SK-N-SH treated with all-trans-retinoic acid at 6 μM for 48 hours (cell line): Measurements from ENCODE around the gene BMP8A.
"Not testable (repeated sequence)": the region's sequence is repeated elsewhere in the genome, so short reads cannot be mapped to it uniquely, and the experiment has no call there.

Source experiments
- ARNTL ChIP-seq: fragments of 450-650 bp; formaldehyde crosslinking; IDR thresholded peaks from 2 replicates; pipeline ENCODE4 v1.5.0; 2020; ENCODE audit warnings: low read depth, mild to moderate bottlenecking, moderate library complexity, borderline replicate concordance
- BACH2 ChIP-seq: fragments of 250-450 bp; sonication (Bioruptor Pico); IDR thresholded peaks from 2 replicates; pipeline ENCODE4 v1.9.0; 2021; ENCODE audit warnings: mild to moderate bottlenecking, borderline replicate concordance
- CSDC2 ChIP-seq: fragments of 250-450 bp; sonication (Bioruptor Pico); IDR thresholded peaks from 2 replicates; pipeline ENCODE4 v1.5.0; 2020; ENCODE audit warnings: mild to moderate bottlenecking, moderate library complexity
- CSRNP3 ChIP-seq: fragments of 250-450 bp; sonication (Bioruptor Pico); IDR thresholded peaks from 2 replicates; pipeline ENCODE4 v1.5.1; 2021; ENCODE audit warnings: mild to moderate bottlenecking, moderate library complexity
- ESRRG ChIP-seq: fragments of 250-450 bp; sonication (Bioruptor Pico); IDR thresholded peaks from 2 replicates; pipeline ENCODE4 v1.6.1; 2021; ENCODE audit warnings: mild to moderate bottlenecking
- OSR1 ChIP-seq: fragments of 250-450 bp; sonication (Bioruptor Pico); IDR thresholded peaks from 2 replicates; pipeline ENCODE4 v1.8.0; 2022; ENCODE audit warnings: moderate library complexity, mild to moderate bottlenecking, inconsistent platforms
- PATZ1 ChIP-seq: fragments of 250-450 bp; sonication (Bioruptor Pico); IDR thresholded peaks from 2 replicates; pipeline ENCODE4 v1.8.0; 2020; ENCODE audit warnings: mild to moderate bottlenecking, moderate library complexity, borderline replicate concordance
- SNAI2 ChIP-seq: fragments of 250-450 bp; sonication (Bioruptor Pico); IDR thresholded peaks from 2 replicates; pipeline ENCODE4 v1.5.0; 2020; ENCODE audit warnings: mild to moderate bottlenecking, moderate library complexity
- TSHZ2 ChIP-seq: fragments of 250-450 bp; sonication (Bioruptor Pico); IDR thresholded peaks from 2 replicates; pipeline ENCODE4 v1.5.0; 2020; ENCODE audit warnings: mild to moderate bottlenecking, moderate library complexity
- ZC3H10 ChIP-seq: fragments of 250-450 bp; sonication (Bioruptor Pico); IDR thresholded peaks from 2 replicates; pipeline ENCODE4 v1.5.1; 2021; ENCODE audit warnings: mild to moderate bottlenecking, moderate library complexity
- ZFP3 ChIP-seq: fragments of 250-450 bp; sonication (Bioruptor Pico); IDR thresholded peaks from 2 replicates; pipeline ENCODE4 v1.5.0; 2020; ENCODE audit warnings: mild to moderate bottlenecking, moderate library complexity
- ZFP30 ChIP-seq: fragments of 450-650 bp; formaldehyde crosslinking; IDR thresholded peaks from 2 replicates; pipeline ENCODE4 v1.5.0; 2022; ENCODE audit warnings: mild to moderate bottlenecking, moderate library complexity
- ZNF70 ChIP-seq: fragments of 450-650 bp; formaldehyde crosslinking; IDR thresholded peaks from 2 replicates; pipeline ENCODE4 v1.5.0; 2020; ENCODE audit warnings: mild to moderate bottlenecking, moderate library complexity

GRCh38 chr1:39512234-39512847, 20.9 kb downstream of the BMP8A start:
- TF ChIP-seq ZNF70, ESRRG, PATZ1, CSRNP3, SNAI2, ZFP30, ARNTL, ZFP3, OSR1, BACH2, ZC3H10, CSDC2, TSHZ2 (CRISPR knock-in tag): not testable (repeated sequence)
